Measurements from ENCODE around the gene EFHD2.

- TF ChIP-seq CTCF (IDR thresholded peaks at IDR 0.05; ENCODE audit: low read depth, low read length) (no peak), EZH2phosphoT487 (IDR thresholded peaks at IDR 0.05; ENCODE audit: low read depth) (no peak)
Measured at GRCh38 chr1:15441247-15441646, 31.6 kb downstream of the EFHD2 start.

Measured in OCI-LY3 (cell line).